NCI-H82 treated with DMSO at 0.1 percent for 48 hours (cell line): Measurements from ENCODE around the gene EIF1AX.
"Not testable (repeated sequence)": the region's sequence is repeated elsewhere in the genome, so short reads cannot be mapped to it uniquely, and the experiment has no call there.

ENCODE experiments used
- DNase-seq: peaks from one replicate; lab custom pipeline; 2025; ENCODE audit not compliant: unreplicated experiment; lab: John Stamatoyannopoulos, UW

Gene EIF1AX

DNA sequence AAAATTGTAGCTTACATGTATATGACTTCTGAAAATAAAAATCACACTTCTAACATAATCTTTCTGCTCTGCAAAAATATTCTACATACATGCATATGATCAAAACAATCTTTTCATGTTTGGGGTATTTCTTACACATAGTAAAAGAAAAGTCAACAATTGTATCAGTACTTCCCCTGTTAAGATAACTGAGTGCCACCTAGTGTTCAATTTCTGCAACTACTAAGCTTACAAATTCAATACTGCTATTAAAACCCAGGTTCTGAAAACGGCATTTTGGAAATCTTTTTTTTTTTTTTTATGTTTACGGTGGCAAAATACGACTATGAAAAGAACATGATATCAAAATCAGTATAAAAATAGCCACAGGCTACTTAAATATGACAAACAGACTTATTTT is 14.2 kb downstream of the EIF1AX start:
- not testable (repeated sequence) for DNase-seq

DNA sequence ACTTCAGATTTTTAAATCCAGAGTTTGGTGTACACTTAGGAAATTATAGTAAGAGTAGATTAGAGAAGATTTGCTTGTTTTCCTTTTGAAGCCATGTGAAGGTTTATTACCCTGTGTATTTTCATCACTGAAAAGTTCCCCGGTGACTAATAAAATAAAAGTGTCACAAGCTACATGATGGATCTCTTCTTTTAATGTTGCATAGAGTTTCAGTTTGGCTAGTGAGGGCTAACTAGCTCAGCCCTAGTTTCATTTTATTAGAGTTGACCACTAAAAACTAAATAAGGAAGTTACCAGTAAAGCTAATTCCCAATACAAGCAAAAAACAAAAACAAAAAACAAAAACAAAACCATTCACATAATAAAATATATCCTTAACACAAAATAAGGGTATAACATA is 14.8 kb downstream of the EIF1AX start:
- not testable (repeated sequence) for DNase-seq

DNA sequence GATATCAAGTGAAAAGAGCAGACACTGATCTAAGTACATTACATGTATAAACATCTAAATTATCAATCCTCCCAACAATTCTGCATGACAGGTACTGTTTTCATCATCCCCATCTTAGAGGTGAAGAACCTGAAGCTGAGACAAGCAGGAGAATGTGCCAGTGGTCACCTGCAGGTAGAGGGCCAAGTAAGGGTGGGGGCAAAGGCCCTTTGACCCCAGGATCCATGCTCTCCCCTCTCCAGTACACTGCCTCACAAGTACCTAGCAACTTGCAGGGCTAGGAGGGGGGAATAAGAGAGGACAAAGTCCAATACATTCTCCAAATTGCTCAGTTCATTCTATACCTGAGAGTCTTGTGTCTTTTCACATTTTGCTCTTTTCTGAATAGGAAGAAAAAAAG is 16.7 kb downstream of the EIF1AX start:
- DNase-seq: no peak

DNA sequence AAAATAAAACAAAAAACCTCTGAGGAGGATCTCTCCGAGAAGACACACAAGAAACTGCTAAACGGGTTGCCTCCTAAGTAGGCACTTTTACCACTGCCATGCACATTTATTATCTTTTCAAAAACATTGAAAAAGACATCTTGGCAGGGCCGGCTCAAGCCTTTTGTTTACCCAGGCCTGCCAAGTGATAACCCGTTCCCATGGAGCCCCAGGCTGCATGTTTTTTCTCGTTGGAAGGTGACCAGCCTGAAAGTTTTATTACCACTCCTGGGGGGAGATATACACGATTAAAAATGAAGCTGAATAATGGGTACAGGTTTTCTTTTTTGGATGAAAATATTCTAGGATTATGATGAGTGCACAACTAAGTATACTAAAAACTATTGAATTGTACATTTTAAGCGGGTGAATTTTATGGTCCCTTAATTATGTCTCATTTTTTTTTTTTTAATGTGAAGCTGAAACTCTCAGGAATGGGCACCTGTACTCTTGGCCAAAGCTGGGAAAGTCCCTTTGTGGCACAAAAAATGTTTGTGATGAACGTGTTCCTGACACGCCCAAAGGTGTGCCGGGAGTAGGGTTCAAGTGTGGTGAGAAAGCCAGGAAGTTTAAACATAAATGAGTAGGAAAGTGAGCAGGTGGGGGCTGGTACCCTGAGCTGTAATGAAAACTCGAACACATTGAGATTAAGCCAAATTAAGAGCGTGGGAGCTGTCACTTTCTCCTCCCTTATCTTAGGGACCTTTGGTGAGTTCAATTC is 23.4 kb downstream of the EIF1AX start:
- DNase-seq: no peak

DNA sequence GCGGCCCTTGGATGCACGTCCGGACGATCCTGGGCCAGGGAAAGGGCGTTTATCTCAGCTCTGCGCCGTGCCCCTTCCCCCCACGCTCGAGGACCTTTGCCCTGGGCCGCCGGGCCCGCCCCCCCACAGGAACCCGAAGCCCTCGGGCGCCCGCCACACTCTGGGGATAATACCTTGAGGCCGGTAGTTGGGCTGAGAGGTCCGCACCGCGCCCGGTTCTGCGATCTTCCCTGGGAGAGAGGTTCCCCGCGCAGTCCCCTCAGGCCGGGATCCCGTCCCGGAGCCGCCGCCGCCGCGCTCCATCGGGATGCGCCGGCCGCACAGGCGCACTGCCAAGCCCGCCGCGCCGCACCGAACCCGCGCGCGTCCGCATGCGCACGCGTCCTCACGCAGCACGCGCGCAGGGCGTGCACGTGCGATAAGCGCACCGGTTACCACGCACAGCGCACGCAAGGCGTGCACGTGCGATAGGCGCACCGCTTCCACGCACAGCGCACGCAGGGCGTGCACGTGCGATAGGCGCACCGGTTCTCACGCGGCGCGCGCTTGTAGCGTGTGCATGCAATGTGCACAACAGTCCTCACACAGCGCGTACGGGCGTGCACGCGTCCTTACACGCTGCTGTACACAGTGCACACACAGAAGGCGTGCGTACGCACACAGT is 24.9 kb downstream of the EIF1AX start, which contains the start of gene MAP7D2:
Gene MAP7D2 (minus strand): TSS at position 331 of the 664 bp plus-strand sequence. CDS start 28 bp downstream, at position 303.
- no peak for DNase-seq

DNA sequence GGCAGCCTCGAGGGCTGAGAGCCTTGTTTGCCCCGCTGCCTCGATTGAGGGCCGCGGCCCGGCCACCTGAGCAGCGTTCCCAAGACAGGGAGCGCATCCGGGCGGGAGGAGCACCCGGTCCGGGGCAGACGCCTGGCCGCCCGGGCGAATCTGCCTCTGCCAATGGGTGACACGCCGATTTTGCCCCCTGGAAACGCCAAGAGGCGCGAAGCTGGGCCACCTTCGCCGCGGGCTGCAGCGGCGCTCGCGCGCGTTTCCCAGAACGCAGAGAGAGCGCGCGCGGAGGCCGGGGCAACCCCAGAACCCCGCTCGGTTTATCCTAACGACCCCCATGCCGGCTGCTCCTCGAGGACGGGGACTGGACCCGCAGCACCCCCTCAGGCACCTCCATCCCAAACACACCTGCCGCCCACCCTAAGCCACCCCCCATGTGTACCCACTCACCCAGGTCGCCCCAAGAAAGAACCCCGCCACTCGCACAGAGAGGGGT is 25.5 kb downstream of the EIF1AX start:
- no peak for DNase-seq

DNA sequence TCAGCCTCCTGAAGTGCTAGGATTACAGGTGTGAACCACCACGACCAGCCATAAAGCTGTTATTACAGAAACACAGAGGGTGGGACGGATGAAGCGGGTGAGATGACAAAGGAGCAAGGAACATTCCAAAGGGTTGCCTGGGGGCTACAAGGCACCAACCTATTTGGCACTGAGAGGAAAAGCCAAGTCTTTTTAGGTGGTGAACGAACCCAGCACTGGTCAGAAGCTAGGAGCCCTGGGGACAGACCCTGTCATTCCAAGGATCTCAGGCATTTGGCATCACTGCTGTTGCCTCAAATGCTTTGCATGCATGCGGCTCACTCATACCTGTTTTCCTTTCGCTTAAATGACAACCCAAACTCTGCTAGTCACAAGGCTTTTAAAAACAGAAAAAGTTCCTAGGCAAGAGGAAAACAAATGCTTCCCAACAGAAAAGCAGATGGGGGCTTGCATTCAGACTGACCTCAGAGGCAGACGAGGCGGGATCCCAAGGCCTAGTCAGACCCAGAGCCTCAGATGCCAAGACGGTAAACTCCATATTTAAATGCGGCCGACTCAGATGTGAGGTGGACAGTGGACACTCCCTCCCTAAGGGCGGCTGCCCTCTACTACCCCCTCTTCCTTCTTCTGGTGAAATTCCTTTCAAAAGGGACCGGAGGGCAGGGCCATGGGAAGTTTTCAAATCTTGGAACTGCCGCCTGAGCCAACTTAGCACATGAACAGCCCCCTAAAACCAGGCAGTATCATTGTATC is 29.4 kb downstream of the EIF1AX start:
- no peak for DNase-seq

DNA sequence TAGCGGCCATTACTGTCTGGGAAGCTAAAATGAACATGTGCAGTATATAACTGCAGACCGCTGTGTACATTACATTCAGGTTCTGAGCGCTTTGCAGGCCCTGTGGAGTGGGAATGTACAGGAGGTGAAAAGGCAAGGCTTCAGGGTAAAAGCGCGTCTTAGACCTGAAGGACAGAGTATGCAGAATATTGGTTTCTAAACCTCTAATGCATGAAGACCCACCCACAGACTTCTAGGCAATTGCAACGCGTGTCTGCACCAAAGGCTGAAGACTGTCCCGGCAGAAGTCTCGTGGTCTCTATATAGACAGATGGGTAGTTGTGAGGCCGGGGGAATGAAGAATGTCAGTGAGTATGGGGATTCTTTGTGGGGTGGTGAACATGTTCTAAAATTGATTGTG is 30.4 kb downstream of the EIF1AX start:
- no peak for DNase-seq

DNA sequence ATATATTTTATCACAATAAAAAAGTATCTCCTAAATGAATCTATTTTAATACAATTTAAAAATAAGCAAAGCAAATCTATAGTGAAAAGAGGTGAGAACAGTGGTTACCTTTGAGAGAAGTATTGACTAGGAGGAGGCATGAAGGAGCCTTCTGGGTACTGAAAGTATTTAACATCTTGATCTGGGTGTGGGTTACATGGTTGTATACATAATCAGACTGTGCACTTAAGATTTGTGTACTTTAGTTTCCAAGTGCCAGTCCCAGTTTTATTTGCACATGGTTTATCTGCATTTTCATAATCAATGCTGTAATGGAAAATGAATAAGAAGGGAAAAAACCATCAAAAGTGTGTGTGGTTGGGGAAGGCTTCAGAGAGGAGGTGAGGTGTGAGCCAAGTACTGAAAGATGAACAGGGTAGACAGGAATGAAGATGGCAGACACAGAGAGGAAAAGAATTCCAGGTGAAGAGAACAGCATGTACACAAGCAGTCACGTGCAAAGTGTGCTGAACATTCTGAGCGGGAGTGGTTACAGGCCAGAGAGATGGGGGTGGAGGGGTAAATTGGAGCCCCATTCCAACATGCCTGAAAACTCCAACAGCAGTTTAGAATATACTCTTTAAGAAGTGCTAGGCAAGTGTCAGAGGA is 39.6 kb downstream of the EIF1AX start:
- DNase-seq: no peak

DNA sequence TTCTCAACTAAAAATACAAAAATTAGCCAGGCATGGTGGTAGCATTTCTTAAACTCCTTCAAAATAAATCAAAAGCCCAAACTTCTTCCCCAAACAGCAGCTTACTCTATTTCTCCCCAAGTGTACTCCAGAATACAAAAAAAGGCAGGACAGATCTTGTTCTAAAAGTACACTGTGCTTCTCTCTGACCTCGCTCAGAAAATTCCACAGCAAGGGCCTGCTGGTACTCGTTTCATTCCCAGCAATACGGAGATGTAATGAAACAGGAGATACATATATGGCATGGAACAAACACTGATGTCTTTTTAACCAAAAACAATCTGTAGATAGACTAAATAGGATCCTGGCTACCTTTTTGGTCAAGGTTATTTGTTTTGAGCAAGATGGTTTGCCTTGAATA is 50.1 kb downstream of the EIF1AX start:
- no peak for DNase-seq

DNA sequence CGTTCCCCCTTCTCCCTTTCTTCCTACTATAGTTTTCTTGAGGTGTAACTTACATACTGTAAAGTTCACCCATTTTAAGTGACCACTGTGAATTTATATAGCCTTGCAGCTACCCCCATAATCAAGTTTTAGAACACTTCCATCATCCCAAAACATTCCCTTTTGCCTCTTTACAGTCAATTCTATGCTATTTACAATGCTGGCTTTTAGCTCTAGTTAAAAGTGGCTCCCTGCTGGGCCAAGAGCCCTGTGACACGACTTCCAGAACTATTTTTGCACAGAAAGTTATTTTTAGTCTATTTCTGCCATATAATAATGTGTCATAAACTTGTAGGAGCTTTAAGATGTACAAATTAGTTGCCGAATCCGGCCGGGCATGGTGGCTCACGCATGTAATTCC is 51.8 kb downstream of the EIF1AX start:
- DNase-seq: no peak

DNA sequence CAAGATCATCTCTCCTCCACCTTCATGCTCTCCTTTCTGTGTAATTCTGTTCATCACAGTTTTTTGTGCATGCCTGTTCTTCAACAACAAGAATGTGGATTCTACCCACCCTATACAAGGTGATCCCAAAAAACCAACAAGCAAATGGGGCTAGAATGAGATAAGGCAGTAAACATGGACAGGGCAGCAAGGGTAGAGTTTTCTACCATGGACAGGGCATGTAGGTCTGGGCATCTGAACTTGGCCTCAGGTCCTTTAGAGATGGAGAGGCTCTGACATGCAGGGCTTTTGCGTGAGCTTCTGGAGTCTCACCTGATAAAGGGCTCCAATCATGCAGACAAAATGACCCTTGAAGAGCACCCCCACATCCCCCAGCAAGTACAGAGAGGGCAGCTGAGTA is 61.4 kb downstream of the EIF1AX start:
- no peak for DNase-seq
